GM21360 (cell line): ENCODE results near the gene UMODL1.

Experiments used
- ATAC-seq: cut with Tn5 transposase; IDR thresholded peaks from one replicate; pipeline ENCODE4 v1.9.1; 2021; ENCODE audit warnings: mild to moderate bottlenecking, moderate library complexity; ENCODE audit not compliant: unreplicated experiment

UMODL1 gene

GRCh38 chr21:42071146-42071737 lies at the start of gene UMODL1:
TSS of gene UMODL1 (plus strand) at chr21:42071317. CDS start at chr21:42071317, 0 bp downstream.
- ATAC-seq: no peak

- ATAC-seq: no peak
These were observed 49.6 kb upstream of the UMODL1 start for GRCh38 chr21:42021371-42022090.

- no peak for ATAC-seq
These were observed 49.1 kb upstream of the UMODL1 start for GRCh38 chr21:42022091-42022430.

GRCh38 chr21:42022906-42023305 lies 48.2 kb upstream of the UMODL1 start:
- no peak for ATAC-seq

- no peak for ATAC-seq
These were observed 45.6 kb upstream of the UMODL1 start for GRCh38 chr21:42025376-42026081.

GRCh38 chr21:42026082-42026435 lies 45.1 kb upstream of the UMODL1 start:
- ATAC-seq: no peak

GRCh38 chr21:42027085-42027821 lies 43.9 kb upstream of the UMODL1 start:
- no peak for ATAC-seq

- no peak for ATAC-seq
These were observed 43.0 kb upstream of the UMODL1 start for GRCh38 chr21:42027822-42028765.

- no peak for ATAC-seq
These were observed 42.2 kb upstream of the UMODL1 start for GRCh38 chr21:42028766-42029425.

GRCh38 chr21:42030311-42030710 lies 40.8 kb upstream of the UMODL1 start:
- no peak for ATAC-seq

- no peak for ATAC-seq
These were observed 39.9 kb upstream of the UMODL1 start for GRCh38 chr21:42031241-42031640.

- no peak for ATAC-seq
These were observed 39.3 kb upstream of the UMODL1 start for GRCh38 chr21:42031816-42032215.

GRCh38 chr21:42032266-42032665 lies 38.9 kb upstream of the UMODL1 start:
- ATAC-seq: no peak

- ATAC-seq: no peak
These were observed 38.1 kb upstream of the UMODL1 start for GRCh38 chr21:42032968-42033367.

- no peak for ATAC-seq
These were observed 34.8 kb upstream of the UMODL1 start for GRCh38 chr21:42036313-42036712.

GRCh38 chr21:42037516-42037915 lies 33.6 kb upstream of the UMODL1 start:
- ATAC-seq: no peak

GRCh38 chr21:42037943-42038342 lies 33.2 kb upstream of the UMODL1 start:
- ATAC-seq: no peak

- no peak for ATAC-seq
These were observed 32.7 kb upstream of the UMODL1 start for GRCh38 chr21:42038393-42038792.

GRCh38 chr21:42038826-42039425 lies 32.2 kb upstream of the UMODL1 start:
- no peak for ATAC-seq
